Measurements from ENCODE around the gene FGFR2.

DNA sequence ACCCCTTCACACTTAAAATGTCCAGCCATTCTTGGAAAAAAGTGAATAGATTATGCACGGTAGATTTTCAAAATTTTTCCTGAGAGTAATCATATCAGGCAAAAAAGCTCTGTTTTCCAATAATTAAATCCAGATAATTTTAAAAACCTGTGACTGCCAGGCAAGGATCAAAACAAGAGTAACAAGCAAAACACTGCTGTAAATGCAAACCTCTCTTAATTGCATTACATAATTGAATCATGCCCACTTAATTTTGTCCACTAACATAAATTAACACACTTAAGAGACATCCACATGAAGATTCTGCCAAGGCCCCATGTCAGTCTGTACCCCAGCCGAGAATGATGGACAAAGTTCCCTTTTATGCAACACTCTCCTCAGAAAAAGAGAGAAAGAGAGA lies 135.3 kb downstream of the FGFR2 start:
- TF ChIP-seq, protein P1, sequence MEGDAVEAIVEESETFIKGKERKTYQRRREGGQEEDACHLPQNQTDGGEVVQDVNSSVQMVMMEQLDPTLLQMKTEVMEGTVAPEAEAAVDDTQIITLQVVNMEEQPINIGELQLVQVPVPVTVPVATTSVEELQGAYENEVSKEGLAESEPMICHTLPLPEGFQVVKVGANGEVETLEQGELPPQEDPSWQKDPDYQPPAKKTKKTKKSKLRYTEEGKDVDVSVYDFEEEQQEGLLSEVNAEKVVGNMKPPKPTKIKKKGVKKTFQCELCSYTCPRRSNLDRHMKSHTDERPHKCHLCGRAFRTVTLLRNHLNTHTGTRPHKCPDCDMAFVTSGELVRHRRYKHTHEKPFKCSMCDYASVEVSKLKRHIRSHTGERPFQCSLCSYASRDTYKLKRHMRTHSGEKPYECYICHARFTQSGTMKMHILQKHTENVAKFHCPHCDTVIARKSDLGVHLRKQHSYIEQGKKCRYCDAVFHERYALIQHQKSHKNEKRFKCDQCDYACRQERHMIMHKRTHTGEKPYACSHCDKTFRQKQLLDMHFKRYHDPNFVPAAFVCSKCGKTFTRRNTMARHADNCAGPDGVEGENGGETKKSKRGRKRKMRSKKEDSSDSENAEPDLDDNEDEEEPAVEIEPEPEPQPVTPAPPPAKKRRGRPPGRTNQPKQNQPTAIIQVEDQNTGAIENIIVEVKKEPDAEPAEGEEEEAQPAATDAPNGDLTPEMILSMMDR (IDR thresholded peaks at IDR 0.05 in 4 of 5, conservative IDR thresholded peaks at IDR 0.05 in 1 of 5) = no peak
- no peak for TF ChIP-seq POLR2A (IDR thresholded peaks at IDR 0.05)

All from gastrocnemius medialis (tissue), 4 donors.